Chondrocyte (in vitro differentiated cells): ENCODE results near the gene RNF213. TPM values are rescaled to one million over a fixed set of nuclear protein-coding genes. Genes with fewer than 3 reads are reported as not detected.

Source experiments
- DNase-seq: peaks from one replicate; pipeline ENCODE4 v3.0.0; 2021; ENCODE audit warnings: mixed read lengths, low spot score
- H3K27ac Mint-ChIP-seq: one replicate; pipeline ENCODE4 v1.8.0; 2021; ENCODE audit warnings: mild to moderate bottlenecking, moderate library complexity, mixed read lengths; ENCODE audit not compliant: unreplicated experiment
- H3K27me3 Mint-ChIP-seq: 2 replicates; pipeline ENCODE4 v1.8.0; 2021; ENCODE audit warnings: low read depth, mixed read lengths
- H3K36me3 Mint-ChIP-seq: 2 replicates; pipeline ENCODE4 v1.8.0; 2021; ENCODE audit warnings: low read depth, mixed read lengths
- H3K4me1 Mint-ChIP-seq: 2 replicates; pipeline ENCODE4 v1.8.0; 2021; ENCODE audit warnings: low read depth, mild to moderate bottlenecking, mixed read lengths
- H3K4me3 Mint-ChIP-seq: one replicate; pipeline ENCODE4 v1.8.0; 2021; ENCODE audit warnings: mild to moderate bottlenecking, moderate library complexity, mixed read lengths; ENCODE audit not compliant: unreplicated experiment
- H3K9me3 Mint-ChIP-seq: 2 replicates; pipeline ENCODE4 v1.8.0; 2021; ENCODE audit warnings: low read depth, mixed read lengths
- CTCF ChIP-seq: fragments of 200-600 bp; sonication (generic); IDR thresholded peaks from 2 replicates; pipeline ENCODE4 v1.5.0; 2021; ENCODE audit warnings: antibody characterized with exemption, mild to moderate bottlenecking, moderate library complexity
- total RNA-seq: library from RNA; stranded (reverse); gene quantifications from 3 replicates; pipeline ENCODE4 v1.2.1, GENCODE V29; 2021

The RNF213 gene
- total RNA-seq, 1 donor from 2014 or later = 73.2 TPM

GRCh38 chr17:80248001-80248893 lies 12.4 kb upstream of the RNF213 start:
- no peaks in the 10 kb centered on the region for H3K27me3 Mint-ChIP-seq
- H3K4me1 Mint-ChIP-seq = no peaks in the 10 kb centered on the region
- no peaks in the 10 kb centered on the region for H3K9me3 Mint-ChIP-seq
- peaks cover 4% of the 10 kb centered on the region for H3K36me3 Mint-ChIP-seq
- no peak for TF ChIP-seq CTCF
- no peak overlapping the region for H3K4me3 Mint-ChIP-seq
- no peak for DNase-seq
- no peak overlapping the region for H3K27ac Mint-ChIP-seq

- H3K4me3 Mint-ChIP-seq = no peak overlapping the region
- no peak for DNase-seq
These were observed 11.6 kb upstream of the RNF213 start for GRCh38 chr17:80248894-80249710.

GRCh38 chr17:80251966-80252365 lies 8.7 kb upstream of the RNF213 start:
- no peaks in the 10 kb centered on the region for H3K27me3 Mint-ChIP-seq
- TF ChIP-seq CTCF = no peak
- DNase-seq = no peak
- no peaks in the 10 kb centered on the region for H3K9me3 Mint-ChIP-seq
- no peak overlapping the region for H3K27ac Mint-ChIP-seq
- H3K36me3 Mint-ChIP-seq = peaks cover 2% of the 10 kb centered on the region
- H3K4me3 Mint-ChIP-seq = no peak overlapping the region
- H3K4me1 Mint-ChIP-seq = peaks cover 20% of the 10 kb centered on the region

More at GRCh38 chr17:80248894-80249710, 11.6 kb upstream of the RNF213 start:
- Mint-ChIP-seq H3K4me1 (peaks cover 6% of the 10 kb centered on the region), H3K27me3 (no peaks in the 10 kb centered on the region), H3K27ac (no peak overlapping the region), H3K9me3 (no peaks in the 10 kb centered on the region), H3K36me3 (peaks cover 4% of the 10 kb centered on the region)
- TF ChIP-seq CTCF = no peak

- Mint-ChIP-seq H3K27ac (no peak overlapping the region), H3K9me3 (no peaks in the 10 kb centered on the region), H3K4me3 (no peak overlapping the region), H3K4me1 (peaks cover 20% of the 10 kb centered on the region), H3K27me3 (no peaks in the 10 kb centered on the region), H3K36me3 (peaks cover 2% of the 10 kb centered on the region)
- TF ChIP-seq CTCF = peak; percentile 67
- no peak for DNase-seq
These were observed 7.8 kb upstream of the RNF213 start for GRCh38 chr17:80252871-80253270.

GRCh38 chr17:80253631-80254395 lies 6.8 kb upstream of the RNF213 start:
- Mint-ChIP-seq H3K4me1 (peaks cover 21% of the 10 kb centered on the region), H3K36me3 (peaks cover 2% of the 10 kb centered on the region), H3K27ac (peak overlapping the region; percentile 96), H3K4me3 (no peak overlapping the region), H3K27me3 (no peaks in the 10 kb centered on the region), H3K9me3 (no peaks in the 10 kb centered on the region)
- no peak for DNase-seq
- TF ChIP-seq CTCF = no peak
